MM.1S (cell line): ENCODE data around the gene SLX9.

ENCODE experiments used
- DNase-seq: peaks from one replicate; pipeline ENCODE4 v3.0.0-alpha.2; 2015
- H2AFZ ChIP-seq: fragments of 300-600 bp; sonication (generic); 2 replicates; pipeline ENCODE4 v1.6.0; 2016; ENCODE audit warnings: antibody characterized with exemption, low read length
- H3F3A ChIP-seq: fragments of 300-600 bp; sonication (generic); 2 replicates; pipeline ENCODE4 v1.6.1; 2016; ENCODE audit warnings: mild to moderate bottlenecking, antibody characterized with exemption, low read length, moderate library complexity, mixed read lengths; ENCODE audit not compliant: insufficient read depth
- H3K27ac ChIP-seq: fragments of 300-600 bp; sonication (generic); 2 replicates; pipeline ENCODE4 v1.5.1; 2016; ENCODE audit warnings: mild to moderate bottlenecking, low read length
- H3K27me3 ChIP-seq: fragments of 300-600 bp; sonication (generic); replicated peaks from 2 replicates; pipeline ENCODE4 v1.6.0; 2016; ENCODE audit warnings: low read length; ENCODE audit not compliant: insufficient read depth
- H3K36me3 ChIP-seq: fragments of 300-600 bp; sonication (generic); replicated peaks from 2 replicates; pipeline ENCODE4 v1.6.1; 2016; ENCODE audit warnings: mild to moderate bottlenecking, low read length, mixed read lengths; ENCODE audit not compliant: insufficient read depth
- H3K4me1 ChIP-seq: fragments of 300-600 bp; sonication (generic); 2 replicates; pipeline ENCODE4 v1.6.1; 2016; ENCODE audit warnings: low read length, mixed read lengths
- H3K4me2 ChIP-seq: fragments of 300-600 bp; sonication (generic); 2 replicates; pipeline ENCODE4 v1.6.0; 2016; ENCODE audit warnings: low read depth, low read length
- H3K4me3 ChIP-seq: fragments of 300-600 bp; sonication (generic); 2 replicates; pipeline ENCODE4 v1.5.1; 2016; ENCODE audit warnings: low read length, mixed read lengths
- H3K79me2 ChIP-seq: fragments of 300-600 bp; sonication (generic); 2 replicates; pipeline ENCODE4 v1.6.1; 2016; ENCODE audit warnings: mixed run types, low read length, mixed read lengths
- H3K9ac ChIP-seq: fragments of 300-600 bp; sonication (generic); 2 replicates; pipeline ENCODE4 v1.6.1; 2016; ENCODE audit warnings: low read length, mixed read lengths
- H3K9me2 ChIP-seq: fragments of 300-600 bp; sonication (generic); replicated peaks from 2 replicates; pipeline ENCODE4 v1.6.1; 2016; ENCODE audit warnings: mild to moderate bottlenecking, low read length, mixed read lengths; ENCODE audit not compliant: insufficient read depth
- H3K9me3 ChIP-seq: fragments of 300-600 bp; sonication (generic); replicated peaks from 2 replicates; pipeline ENCODE4 v1.6.1; 2016; ENCODE audit warnings: mild to moderate bottlenecking, low read length, mixed read lengths; ENCODE audit not compliant: insufficient read depth
- H4K20me1 ChIP-seq: fragments of 300-600 bp; sonication (generic); 2 replicates; pipeline ENCODE4 v1.6.1; 2016; ENCODE audit warnings: mild to moderate bottlenecking, low read length, moderate library complexity, mixed read lengths; ENCODE audit not compliant: insufficient read depth
- EZH2 ChIP-seq: fragments of 300-600 bp; sonication (generic); optimal IDR thresholded peaks from 2 replicates; pipeline ENCODE3; 2017; ENCODE audit warnings: low read depth, mild to moderate bottlenecking, antibody characterized with exemption, low read length, mixed read lengths
- EZH2phosphoT487 ChIP-seq: fragments of 300-600 bp; sonication (generic); IDR thresholded peaks from 2 replicates; pipeline ENCODE4 v1.6.1; 2018; ENCODE audit warnings: antibody characterized with exemption, low read length
- TF ChIP-seq, protein P1 (sequence below): fragments of 300-600 bp; sonication (generic); IDR thresholded peaks from 2 replicates; pipeline ENCODE4 v1.5.1; 2016; ENCODE audit warnings: antibody characterized with exemption, low read length, mixed read lengths

SLX9 gene

DNA sequence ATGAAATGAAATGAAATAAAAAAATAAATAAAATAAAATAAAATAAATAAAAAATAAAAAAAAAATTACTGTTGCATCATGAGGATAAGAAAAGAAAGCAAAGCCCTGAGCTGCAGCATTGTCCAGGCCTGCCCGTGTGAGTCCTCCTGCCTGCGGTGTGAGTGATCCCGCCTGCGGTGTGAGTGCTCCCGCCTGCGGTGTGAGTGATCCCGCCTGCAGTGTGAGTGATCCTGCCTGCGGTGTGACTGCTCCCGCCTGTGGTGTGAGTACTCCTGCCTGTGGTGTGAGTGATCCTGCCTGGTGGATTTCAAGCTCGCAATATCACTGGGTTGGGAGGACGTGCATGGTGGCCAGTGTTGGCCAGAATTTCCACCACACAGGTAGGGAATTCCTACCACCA is 44.0 kb upstream of the SLX9 start:
- no peak overlapping the region for H3K4me2 ChIP-seq
- no peak overlapping the region for H3K27ac ChIP-seq
- H3K4me1 ChIP-seq, result no peaks in the 10 kb centered on the region
- H3K9me3 ChIP-seq, result no peaks in the 10 kb centered on the region
- no peaks in the 10 kb centered on the region for H3K36me3 ChIP-seq
- H4K20me1 ChIP-seq, result no peaks in the 10 kb centered on the region
- H2AFZ ChIP-seq, result no peak overlapping the region
- no peaks in the 10 kb centered on the region for H3K9me2 ChIP-seq
- no peaks in the 10 kb centered on the region for H3F3A ChIP-seq
- H3K27me3 ChIP-seq, result peaks cover 96% of the 10 kb centered on the region
- no peaks in the 10 kb centered on the region for H3K79me2 ChIP-seq
- TF ChIP-seq, protein P1, sequence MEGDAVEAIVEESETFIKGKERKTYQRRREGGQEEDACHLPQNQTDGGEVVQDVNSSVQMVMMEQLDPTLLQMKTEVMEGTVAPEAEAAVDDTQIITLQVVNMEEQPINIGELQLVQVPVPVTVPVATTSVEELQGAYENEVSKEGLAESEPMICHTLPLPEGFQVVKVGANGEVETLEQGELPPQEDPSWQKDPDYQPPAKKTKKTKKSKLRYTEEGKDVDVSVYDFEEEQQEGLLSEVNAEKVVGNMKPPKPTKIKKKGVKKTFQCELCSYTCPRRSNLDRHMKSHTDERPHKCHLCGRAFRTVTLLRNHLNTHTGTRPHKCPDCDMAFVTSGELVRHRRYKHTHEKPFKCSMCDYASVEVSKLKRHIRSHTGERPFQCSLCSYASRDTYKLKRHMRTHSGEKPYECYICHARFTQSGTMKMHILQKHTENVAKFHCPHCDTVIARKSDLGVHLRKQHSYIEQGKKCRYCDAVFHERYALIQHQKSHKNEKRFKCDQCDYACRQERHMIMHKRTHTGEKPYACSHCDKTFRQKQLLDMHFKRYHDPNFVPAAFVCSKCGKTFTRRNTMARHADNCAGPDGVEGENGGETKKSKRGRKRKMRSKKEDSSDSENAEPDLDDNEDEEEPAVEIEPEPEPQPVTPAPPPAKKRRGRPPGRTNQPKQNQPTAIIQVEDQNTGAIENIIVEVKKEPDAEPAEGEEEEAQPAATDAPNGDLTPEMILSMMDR, result no peak
- TF ChIP-seq EZH2 (no peak), EZH2phosphoT487 (no peak)
- no peak overlapping the region for H3K4me3 ChIP-seq
- DNase-seq, result no peak
- no peak overlapping the region for H3K9ac ChIP-seq

DNA sequence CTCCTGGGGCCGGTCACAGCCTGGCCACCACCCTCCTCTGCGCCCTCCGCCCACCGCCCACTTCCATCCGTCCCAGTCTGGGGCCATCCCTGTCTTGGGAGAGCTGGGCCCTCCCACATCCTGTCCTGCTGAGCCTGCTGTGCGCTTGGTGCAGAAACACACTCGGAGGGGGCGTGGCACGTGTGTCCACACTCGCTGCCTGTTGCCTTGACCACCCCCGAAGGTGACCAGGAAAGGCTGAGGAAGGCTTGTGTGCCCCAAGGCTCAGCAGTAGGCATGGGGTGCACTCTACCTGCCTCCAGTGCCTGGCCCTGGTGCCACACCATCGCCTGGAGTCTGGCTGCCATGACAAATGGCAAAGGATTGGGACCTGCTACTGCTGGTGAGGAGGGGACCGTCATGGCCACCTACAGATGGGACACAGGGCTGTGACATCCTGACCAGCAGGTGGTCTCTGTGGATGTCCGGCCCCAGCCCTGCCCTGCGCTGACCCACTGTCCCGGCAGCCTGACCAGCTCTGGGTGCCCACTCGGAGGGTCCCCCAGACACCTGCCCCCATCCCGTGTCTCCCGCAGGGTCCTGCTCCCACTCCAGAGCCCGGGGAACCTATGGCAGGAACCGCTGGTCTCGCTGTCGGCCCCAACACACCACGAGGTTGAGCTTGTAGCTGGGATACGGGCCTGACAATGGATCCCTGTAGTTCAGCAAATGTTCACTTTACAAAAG is 43.1 kb upstream of the SLX9 start:
- no peaks in the 10 kb centered on the region for H3K4me1 ChIP-seq
- no peak for DNase-seq

DNA sequence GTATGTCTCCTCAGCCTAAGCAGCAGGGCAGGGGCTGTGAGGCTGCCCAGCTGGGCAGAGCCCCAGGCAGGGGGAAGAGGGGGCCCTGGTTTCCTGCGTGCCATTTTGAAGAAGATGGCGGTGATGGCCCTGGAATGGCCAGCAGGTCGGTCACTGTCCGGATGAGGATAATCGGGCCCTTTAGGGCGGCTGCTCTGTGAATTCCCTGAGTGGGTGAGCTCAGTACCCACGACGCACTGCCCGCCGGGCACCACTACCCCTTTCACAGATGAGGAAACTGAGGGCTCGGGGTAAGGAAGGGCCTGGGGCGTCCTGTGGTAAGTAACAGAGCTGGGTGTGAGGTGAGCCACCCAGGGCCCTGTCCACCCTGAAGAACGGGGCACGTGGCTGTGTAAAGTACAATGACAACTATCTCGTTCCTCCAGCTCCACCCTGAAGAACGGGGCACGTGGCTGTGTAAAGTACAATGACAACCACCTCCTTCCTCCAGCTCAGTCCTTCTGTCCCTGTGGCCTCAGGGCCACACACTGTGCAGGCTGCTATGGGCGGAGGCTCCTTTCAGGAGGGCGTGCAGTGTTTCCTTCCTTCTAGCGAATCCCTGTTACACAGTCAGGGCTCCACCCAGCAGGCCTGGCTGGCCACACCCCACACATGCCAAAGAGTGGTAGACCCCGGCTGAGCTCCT is 42.4 kb upstream of the SLX9 start:
- Histone ChIP-seq H3K9me2 (no peaks in the 10 kb centered on the region), H4K20me1 (no peaks in the 10 kb centered on the region), H3F3A (no peaks in the 10 kb centered on the region), H3K79me2 (no peaks in the 10 kb centered on the region), H3K4me2 (no peak overlapping the region), H3K4me3 (no peak overlapping the region), H3K4me1 (no peaks in the 10 kb centered on the region), H3K27me3 (peaks cover 96% of the 10 kb centered on the region), H2AFZ (no peak overlapping the region), H3K9me3 (no peaks in the 10 kb centered on the region), H3K9ac (no peak overlapping the region), H3K27ac (no peak overlapping the region), H3K36me3 (no peaks in the 10 kb centered on the region)
- no peak for DNase-seq
- peak; percentile 36 for TF ChIP-seq EZH2
- TF ChIP-seq EZH2phosphoT487, result 0 out of 2 replicates have a peak, but pooled peaks have one; percentile 55
- TF ChIP-seq, protein P1, result no peak

More for the DNA sequence above, 43.1 kb upstream of the SLX9 start:
- no peaks in the 10 kb centered on the region for H3K9me3 ChIP-seq
- no peak overlapping the region for H2AFZ ChIP-seq
- H3K36me3 ChIP-seq, result no peaks in the 10 kb centered on the region
- H3K79me2 ChIP-seq, result no peaks in the 10 kb centered on the region
- no peaks in the 10 kb centered on the region for H3K9me2 ChIP-seq
- TF ChIP-seq EZH2phosphoT487 (no peak), EZH2 (no peak)
- TF ChIP-seq, protein P1, result no peak
- no peak overlapping the region for H3K4me3 ChIP-seq
- no peak overlapping the region for H3K27ac ChIP-seq
- H4K20me1 ChIP-seq, result no peaks in the 10 kb centered on the region
- H3K4me2 ChIP-seq, result no peak overlapping the region
- H3K27me3 ChIP-seq, result peaks cover 96% of the 10 kb centered on the region
- H3K9ac ChIP-seq, result no peak overlapping the region
- no peaks in the 10 kb centered on the region for H3F3A ChIP-seq
